Type B pancreatic cell (in vitro differentiated cells): ENCODE data around the gene PXDC1. TPM values are rescaled to one million over a fixed set of nuclear protein-coding genes. Genes with fewer than 3 reads are reported as not detected.

Source experiments
- DNase-seq: peaks from one replicate; pipeline ENCODE4 v3.0.0; 2021; ENCODE audit warnings: mixed read lengths; ENCODE audit not compliant: unreplicated experiment; ENCODE audit errors: extremely low spot score
- H3K27ac Mint-ChIP-seq: 2 replicates; pipeline ENCODE4 v1.8.0; 2021; ENCODE audit warnings: mild to moderate bottlenecking, mixed read lengths
- H3K27me3 Mint-ChIP-seq: 2 replicates; pipeline ENCODE4 v1.8.0; 2021; ENCODE audit warnings: mixed read lengths
- H3K36me3 Mint-ChIP-seq: 2 replicates; pipeline ENCODE4 v1.8.0; 2021; ENCODE audit warnings: mixed read lengths
- H3K4me1 Mint-ChIP-seq: one replicate; pipeline ENCODE4 v1.8.0; 2021; ENCODE audit warnings: mixed read lengths; ENCODE audit not compliant: unreplicated experiment
- H3K4me3 Mint-ChIP-seq: 2 replicates; pipeline ENCODE4 v1.8.0; 2021; ENCODE audit warnings: mild to moderate bottlenecking, mixed read lengths
- H3K9me3 Mint-ChIP-seq: 2 replicates; pipeline ENCODE4 v1.8.0; 2021; ENCODE audit warnings: mixed read lengths
- CTCF ChIP-seq: fragments of 200-600 bp; sonication (generic); conservative IDR thresholded peaks from 2 replicates; pipeline ENCODE4 v1.5.0; 2021; ENCODE audit warnings: antibody characterized with exemption, mild to moderate bottlenecking
- total RNA-seq: library from RNA; stranded (reverse); gene quantifications from 2 replicates; pipeline ENCODE4 v1.2.1, GENCODE V29; 2021; ENCODE audit warnings: low replicate concordance

The PXDC1 gene
- total RNA-seq, 1 donor from 2014 or later = 23.6 TPM

DNA sequence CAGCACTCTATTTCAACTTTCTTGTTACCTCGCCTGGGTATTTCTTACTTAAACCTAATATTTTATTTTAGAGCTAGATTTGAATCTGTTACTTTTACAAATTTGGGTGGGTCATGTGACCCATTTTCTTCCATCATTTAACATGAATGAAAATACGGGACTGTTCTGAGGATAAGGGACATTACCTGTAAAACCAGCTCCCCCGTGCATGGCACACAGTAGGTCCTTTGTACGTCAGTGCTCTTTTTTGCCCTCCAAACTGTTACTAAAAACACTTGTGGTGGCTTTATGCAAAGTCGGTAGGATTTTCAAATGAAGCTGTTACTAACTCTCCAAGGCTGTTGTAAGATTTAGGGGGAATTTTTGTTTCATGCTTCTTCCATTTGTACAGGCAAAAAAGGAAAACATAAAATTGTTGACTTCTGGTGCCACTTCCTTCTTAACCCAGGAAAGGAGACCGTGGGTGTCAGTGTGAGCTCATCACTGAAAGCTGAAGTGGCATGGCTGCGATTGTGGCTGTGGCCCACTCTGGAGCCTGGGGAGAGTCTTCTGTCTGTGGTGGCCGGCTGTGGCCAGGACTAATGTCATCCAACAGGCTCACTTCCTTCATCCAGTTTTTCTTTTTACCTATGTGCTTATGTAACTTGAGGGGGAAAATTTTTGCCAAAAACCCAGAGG lies 40.2 kb upstream of the PXDC1 start:
- H3K27ac Mint-ChIP-seq = no peak overlapping the region
- H3K4me3 Mint-ChIP-seq = no peak overlapping the region
- no peaks in the 10 kb centered on the region for H3K27me3 Mint-ChIP-seq
- peaks cover 8% of the 10 kb centered on the region for H3K4me1 Mint-ChIP-seq
- DNase-seq = no peak
- no peaks in the 10 kb centered on the region for H3K36me3 Mint-ChIP-seq
- H3K9me3 Mint-ChIP-seq = peaks cover 5% of the 10 kb centered on the region
- no peak for TF ChIP-seq CTCF

DNA sequence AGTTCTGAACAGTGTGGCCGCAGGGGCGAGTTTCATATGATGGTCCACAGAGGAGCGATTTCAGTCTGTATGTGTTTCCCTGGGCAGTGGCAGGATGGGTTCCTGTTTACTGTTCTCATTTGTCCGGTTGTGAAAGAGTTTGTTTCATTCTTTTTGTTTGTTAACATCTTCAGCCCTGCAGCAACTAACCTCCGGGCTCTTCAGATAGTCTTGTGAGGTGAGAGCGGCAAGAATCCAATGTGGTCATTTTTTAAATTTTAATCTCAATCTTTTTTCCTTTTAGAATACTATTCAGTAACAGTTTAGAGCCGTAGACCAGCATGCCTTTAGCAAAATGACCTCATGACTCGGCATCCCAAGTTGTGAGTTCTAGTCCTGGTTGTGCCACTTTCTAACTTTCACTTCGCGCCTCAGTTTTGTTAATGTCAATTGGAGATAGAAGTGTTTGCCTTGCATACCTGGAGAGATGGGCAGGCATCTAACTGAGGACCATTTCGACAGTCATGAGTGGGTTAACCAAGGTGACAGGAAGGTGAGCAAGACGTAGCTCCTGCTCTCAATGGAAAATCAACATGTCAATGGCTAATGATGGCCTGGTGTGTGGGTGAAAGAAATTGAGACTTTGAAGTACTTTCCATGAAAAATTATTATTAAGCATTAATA lies 38.5 kb upstream of the PXDC1 start:
- DNase-seq = no peak
- Mint-ChIP-seq H3K4me1 (no peaks in the 10 kb centered on the region), H3K27ac (no peak overlapping the region), H3K9me3 (peaks cover 5% of the 10 kb centered on the region), H3K36me3 (no peaks in the 10 kb centered on the region), H3K4me3 (no peak overlapping the region), H3K27me3 (no peaks in the 10 kb centered on the region)
- TF ChIP-seq CTCF = no peak

- Mint-ChIP-seq H3K4me1 (no peaks in the 10 kb centered on the region), H3K9me3 (peaks cover 5% of the 10 kb centered on the region), H3K36me3 (no peaks in the 10 kb centered on the region), H3K4me3 (no peak overlapping the region), H3K27me3 (no peaks in the 10 kb centered on the region), H3K27ac (peak overlapping the region; percentile 59)
- DNase-seq = no peak
- TF ChIP-seq CTCF = no peak
These were observed 37.7 kb upstream of the PXDC1 start for GRCh38 chr6:3789018-3789895.

GRCh38 chr6:3788408-3789017 lies 37.0 kb upstream of the PXDC1 start:
- TF ChIP-seq CTCF = no peak
- Mint-ChIP-seq H3K4me1 (no peaks in the 10 kb centered on the region), H3K4me3 (no peak overlapping the region), H3K27ac (peak overlapping the region; percentile 59), H3K36me3 (no peaks in the 10 kb centered on the region), H3K9me3 (peaks cover 5% of the 10 kb centered on the region), H3K27me3 (no peaks in the 10 kb centered on the region)
- DNase-seq = no peak

- no peak for DNase-seq
- Mint-ChIP-seq H3K27me3 (no peaks in the 10 kb centered on the region), H3K9me3 (peaks cover 5% of the 10 kb centered on the region), H3K36me3 (no peaks in the 10 kb centered on the region), H3K4me1 (no peaks in the 10 kb centered on the region), H3K4me3 (no peak overlapping the region), H3K27ac (no peak overlapping the region)
- no peak for TF ChIP-seq CTCF
These were observed 34.6 kb upstream of the PXDC1 start for GRCh38 chr6:3786141-3786540.
